ENCODE measurements around the gene WDR72. TPM values are rescaled to one million over a fixed set of nuclear protein-coding genes. Genes with fewer than 3 reads are reported as not detected.

WDR72 gene
- total and polyA plus RNA-seq, 11 donors: 0.01 to 0.11 (median 0.08) TPM; not detected in 8

DNA sequence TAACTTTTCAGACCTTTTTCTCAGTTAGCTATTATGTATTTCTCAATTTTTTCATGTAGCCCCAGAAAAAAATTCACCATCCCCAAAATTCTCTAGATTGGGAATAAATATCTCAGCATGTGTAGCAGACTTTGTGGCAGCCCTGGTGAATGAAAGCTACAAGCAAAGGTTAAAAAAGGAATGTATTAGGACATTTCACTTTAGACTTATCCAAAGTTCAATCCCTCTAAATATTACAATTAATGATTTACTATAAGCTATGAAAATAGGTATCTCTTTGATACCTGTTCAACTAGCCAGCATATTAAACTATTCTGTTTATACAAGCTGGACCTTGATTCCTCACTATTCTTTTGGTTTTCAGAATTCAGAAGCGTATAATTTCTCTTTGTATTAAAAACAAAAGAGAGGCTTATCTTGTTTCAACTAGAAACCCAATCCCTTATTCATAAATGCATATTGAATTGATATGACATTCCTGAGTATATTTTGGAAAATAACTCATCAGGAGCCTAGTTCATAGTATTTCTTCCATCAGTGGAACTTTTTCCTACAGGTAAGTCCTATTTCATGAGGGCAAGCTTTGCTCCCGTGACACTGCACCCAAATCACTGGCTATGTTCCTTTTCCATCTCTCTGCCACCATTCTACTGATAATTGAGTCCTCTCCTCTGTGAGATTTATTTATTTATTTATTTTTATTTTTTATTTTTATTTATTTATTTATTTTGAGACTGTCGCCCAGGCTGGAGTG lies 38.0 kb downstream of the WDR72 start:
- Histone ChIP-seq H3K36me3 (no peaks in the 10 kb centered on the region), H3K27ac (no peak overlapping the region), H3K27me3 (peaks cover 0 to 24% (median 0%) of the 10 kb centered on the region in 9 donors), H3K4me1 (no peaks in the 10 kb centered on the region), H3K4me3 (no peak overlapping the region), H3K9me3 (no peaks in the 10 kb centered on the region)
- intact Hi-C loops (cut with DNase I): no loop called here
- TF ChIP-seq CTCF (IDR thresholded peaks at IDR 0.05) (no peak), POLR2A (IDR thresholded peaks at IDR 0.05) (no peak)
- 91 to 94% (median 93%) methylated on average over 3 of the region's 3 CpGs for WGBS, 4 donors
- DNase-seq (no peak), ATAC-seq (no peak)

- no peaks in the 10 kb centered on the region for H3K36me3 ChIP-seq
- DNase-seq (no peak), ATAC-seq (no peak)
- WGBS, 4 donors: 24 to 32% (median 29%) methylated on average over 3 of the region's 3 CpGs
- peak in 6 of 12 donors; percentile 13 to 41 (median 24) for TF ChIP-seq CTCF (IDR thresholded peaks at IDR 0.05)
- no peak for TF ChIP-seq POLR2A (IDR thresholded peaks at IDR 0.05)
- intact Hi-C loops (cut with DNase I): loop anchor here in 8 of 10 donors (1.0 to 10.0 kb wide), 6 partner anchors 520 to 940 kb away; no protein-coding TSS in a partner anchor
- H3K9me3 ChIP-seq: no peaks in the 10 kb centered on the region
- no peak overlapping the region for H3K27ac ChIP-seq
- H3K27me3 ChIP-seq: peaks cover 0 to 14% (median 0%) of the 10 kb centered on the region in 9 donors
- H3K4me1 ChIP-seq: no peaks in the 10 kb centered on the region
- H3K4me3 ChIP-seq: no peak overlapping the region
These were observed 42.3 kb downstream of the WDR72 start for GRCh38 chr15:53716909-53717876.

DNA sequence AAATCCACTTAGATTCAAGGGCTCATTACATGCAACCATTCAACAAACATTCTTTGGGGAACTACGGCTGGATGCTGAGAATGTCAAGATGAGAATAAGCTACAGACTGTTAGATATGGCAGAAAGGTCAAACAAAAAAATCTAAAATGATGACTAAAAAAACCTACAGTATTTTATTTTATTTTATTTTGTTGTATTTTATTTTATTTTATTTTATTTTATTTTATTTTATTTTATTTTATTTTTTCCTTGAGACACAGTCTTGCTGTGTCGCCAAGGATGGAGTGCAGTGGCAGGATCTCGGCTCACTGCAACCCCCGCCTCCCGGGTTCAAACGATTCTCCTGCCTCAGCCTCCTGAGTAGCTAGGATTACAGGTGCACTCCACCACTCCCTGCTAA lies 46.2 kb downstream of the WDR72 start:
- 93 to 96% (median 95%) methylated on average over 6 of the region's 6 CpGs for WGBS, 4 donors
- no peaks in the 10 kb centered on the region for H3K36me3 ChIP-seq
- H3K4me1 ChIP-seq: no peaks in the 10 kb centered on the region
- no peak overlapping the region for H3K4me3 ChIP-seq
- intact Hi-C loops (cut with DNase I): loop anchor here in 3 of 10 donors (5.0 to 10.0 kb wide), 2 partner anchors 928 to 931 kb away; no protein-coding TSS in a partner anchor
- peaks cover 0 to 4% (median 0%) of the 10 kb centered on the region in 9 donors for H3K27me3 ChIP-seq
- ATAC-seq: no peak
- H3K9me3 ChIP-seq: no peaks in the 10 kb centered on the region
- H3K27ac ChIP-seq: no peak overlapping the region
- TF ChIP-seq POLR2A (IDR thresholded peaks at IDR 0.05) (no peak), CTCF (IDR thresholded peaks at IDR 0.05) (no peak)
- no peak for DNase-seq

DNA sequence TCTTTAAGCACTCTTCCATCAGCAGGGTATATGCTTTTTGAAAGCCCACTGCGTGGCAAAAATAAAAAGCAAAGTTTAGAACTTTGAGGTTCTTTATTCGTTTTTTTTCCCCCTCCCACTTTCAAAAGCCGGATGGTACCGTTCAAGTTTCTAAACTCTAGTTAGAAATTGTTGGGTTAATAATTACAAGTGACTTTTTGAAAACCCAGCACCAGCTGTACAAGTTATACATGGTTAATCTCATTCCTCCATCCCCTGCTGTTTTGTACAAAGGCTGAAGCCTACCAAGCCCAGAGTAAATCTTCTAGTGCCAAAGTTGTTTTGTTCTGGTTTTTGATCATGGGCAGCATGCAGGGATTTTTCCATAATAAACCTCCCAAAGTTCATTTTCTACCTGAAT lies 48.6 kb downstream of the WDR72 start:
- DNase-seq (no peak), ATAC-seq (no peak)
- WGBS, 4 donors: 78 to 86% (median 84%) methylated on average over 4 of the region's 4 CpGs
- peaks cover 0 to 3% (median 0%) of the 10 kb centered on the region in 9 donors for H3K27me3 ChIP-seq
- intact Hi-C loops (cut with DNase I): loop anchor here in 3 of 10 donors (5.0 to 10.0 kb wide), 2 partner anchors 926 to 929 kb away; no protein-coding TSS in a partner anchor
- no peaks in the 10 kb centered on the region for H3K36me3 ChIP-seq
- H3K4me1 ChIP-seq: no peaks in the 10 kb centered on the region
- H3K27ac ChIP-seq: no peak overlapping the region
- TF ChIP-seq POLR2A (IDR thresholded peaks at IDR 0.05): no peak
- TF ChIP-seq CTCF (IDR thresholded peaks at IDR 0.05): no peak
- no peak overlapping the region for H3K4me3 ChIP-seq
- no peaks in the 10 kb centered on the region for H3K9me3 ChIP-seq

Data from heart left ventricle (tissue), 16 donors.